Endothelial cell of umbilical vein (primary cell): Measurements from ENCODE around the gene PIEZO2. TPM values are rescaled to one million over a fixed set of nuclear protein-coding genes. Genes with fewer than 3 reads are reported as not detected.

Source experiments
- BruUV-seq: library from RNA; stranded (reverse); fragments of 400-500 nt; replicated peaks from 2 replicates; lab custom pipeline; 2021; lab: Mats Ljungman, UMichigan
- CTCF ChIA-PET: fragments of 300-600, 350-600 bp; sonication (Branson Sonifier 250); formaldehyde crosslinking; loops from one replicate; lab custom pipeline; 2021; ENCODE audit warnings: antibody characterized with exemption, inconsistent platforms; lab: Charles Lee
- POLR2A ChIA-PET: fragments of 300-600, 350-600 bp; sonication (Branson Sonifier 250); formaldehyde crosslinking; loops from one replicate; lab custom pipeline; 2021; ENCODE audit warnings: antibody characterized with exemption, inconsistent platforms; lab: Charles Lee
- DNase-seq: peaks from one replicate; pipeline ENCODE4 v3.0.0-alpha.2; 2011; ENCODE audit warnings: low read depth, low spot score
- FAIRE-seq: peaks from 2 replicates; lab custom pipeline; 2011; peaks lifted over from hg19 to GRCh38; lab: Jason Lieb, UNC
- H2AFZ ChIP-seq: 2 replicates; pipeline ENCODE4 v1.6.0; 2012; ENCODE audit warnings: low read depth, low read length, control low read depth, inconsistent platforms
- H3K27ac ChIP-seq: 2 replicates; pipeline ENCODE4 v1.5.1; 2011; ENCODE audit warnings: low read depth, mild to moderate bottlenecking, control low read depth, low read length, moderate library complexity; ENCODE audit not compliant: insufficient read depth
- H3K27me3 ChIP-seq, 2 experiments: 2 replicates each; pipeline versions ENCODE4 v1.6.0 to v1.6.1; 2011; ENCODE audit warnings: low read length in 2 of 2, mixed read lengths in 1 of 2; ENCODE audit not compliant: control insufficient read depth in 2 of 2, insufficient read depth in 2 of 2
- H3K36me3 ChIP-seq, 2 experiments: 2 replicates in 1 of 2; 3 replicates in 1 of 2; pipeline ENCODE4 v1.5.1; 2011; ENCODE audit warnings: low read length in 2 of 2, mild to moderate bottlenecking in 1 of 2, moderate library complexity in 1 of 2; ENCODE audit not compliant: control insufficient read depth in 2 of 2, insufficient read depth in 2 of 2; ENCODE audit errors: extremely low read depth in 1 of 2
- H3K4me1 ChIP-seq: 3 replicates; pipeline ENCODE4 v1.5.1; 2011; ENCODE audit warnings: mild to moderate bottlenecking, low read length; ENCODE audit not compliant: control insufficient read depth, insufficient read depth; ENCODE audit errors: extremely low read depth
- H3K4me2 ChIP-seq: 2 replicates; pipeline ENCODE4 v1.6.1; 2011; ENCODE audit warnings: low read length, control low read depth, mixed read lengths; ENCODE audit not compliant: insufficient read depth
- H3K4me3 ChIP-seq, 3 experiments: fragments of 200-600 bp in 1 of 3; sonication (generic), shearing (Covaris generic) in 1 of 3; replicated peaks in 1 of 3; 2 replicates each; pipeline ENCODE4 v1.5.1; 2011 to 2016; ENCODE audit warnings: control low read depth in 3 of 3, low read length in 3 of 3, mild to moderate bottlenecking in 2 of 3, inconsistent platforms in 1 of 3, low read depth in 1 of 3, moderate library complexity in 1 of 3; ENCODE audit not compliant: insufficient read depth in 1 of 3
- H3K79me2 ChIP-seq: 2 replicates; pipeline ENCODE4 v1.6.0; 2012; ENCODE audit warnings: low read length, inconsistent platforms; ENCODE audit not compliant: control insufficient read depth, insufficient read depth
- H3K9ac ChIP-seq: replicated peaks from 2 replicates; pipeline ENCODE3; 2011; ENCODE audit warnings: low read length, control low read depth; ENCODE audit not compliant: insufficient read depth; ENCODE audit errors: extremely low read depth
- H3K9me1 ChIP-seq: replicated peaks from 3 replicates; pipeline ENCODE4 v1.6.0; 2011; ENCODE audit warnings: mild to moderate bottlenecking, low read length; ENCODE audit not compliant: control insufficient read depth, insufficient read depth; ENCODE audit errors: extremely low read depth
- H3K9me3 ChIP-seq: replicated peaks from 2 replicates; pipeline ENCODE4 v1.5.1; 2012; ENCODE audit warnings: low read length, inconsistent platforms; ENCODE audit not compliant: control insufficient read depth, insufficient read depth
- H4K20me1 ChIP-seq: replicated peaks from 2 replicates; pipeline ENCODE3; 2011; ENCODE audit warnings: mild to moderate bottlenecking, low read length; ENCODE audit not compliant: control insufficient read depth, insufficient read depth; ENCODE audit errors: extremely low read depth
- EZH2 ChIP-seq: IDR thresholded peaks from 2 replicates; pipeline ENCODE4 v1.6.1; 2012; ENCODE audit warnings: borderline replicate concordance, low read depth, mild to moderate bottlenecking, moderate library complexity, low read length, inconsistent platforms; ENCODE audit not compliant: severe bottlenecking
- FOS ChIP-seq: IDR thresholded peaks from 2 replicates; pipeline ENCODE4 v1.6.1; 2011; ENCODE audit warnings: mild to moderate bottlenecking, low read length, moderate library complexity, borderline replicate concordance; ENCODE audit not compliant: insufficient read depth
- GATA2 ChIP-seq: IDR thresholded peaks from 2 replicates; pipeline ENCODE4 v1.7.0; 2011; ENCODE audit warnings: low read depth, mild to moderate bottlenecking, moderate library complexity, mixed read lengths, low read length; ENCODE audit not compliant: insufficient read length, insufficient read depth
- JUN ChIP-seq: IDR thresholded peaks from 2 replicates; pipeline ENCODE4 v1.6.1; 2011; ENCODE audit warnings: borderline replicate concordance, low read depth; ENCODE audit not compliant: insufficient read length, insufficient read depth
- MYC ChIP-seq: IDR thresholded peaks from one replicate; pipeline ENCODE4 v1.6.1; 2011; ENCODE audit warnings: mild to moderate bottlenecking, low read depth, low read length
- POLR2A ChIP-seq: IDR thresholded peaks from 2 replicates; pipeline ENCODE4 v1.6.1; 2012; ENCODE audit warnings: low read depth, mild to moderate bottlenecking, control low read depth, low read length
- POLR2AphosphoS5 ChIP-seq: IDR thresholded peaks from 2 replicates; pipeline ENCODE4 v1.6.1; 2012; ENCODE audit warnings: low read depth, mild to moderate bottlenecking, control low read depth, low read length, moderate library complexity; ENCODE audit not compliant: insufficient read depth
- dilution Hi-C: fragments of 300-500 bp; cut with MboI; formaldehyde crosslinking; loops from one replicate; pipeline ENCODE4 v1.15.0; 2019; ENCODE audit warnings: low sequenced_read_pairs; ENCODE audit not compliant: extremely low pct_ligation_motif_present
- intact Hi-C: fragments of 100-400 bp; cut with micrococcal nuclease; formaldehyde crosslinking; loops from one replicate; pipeline ENCODE4 v1.10.0; 2022
- polyA plus RNA-seq, 4 experiments: library from polyadenylated mRNA; depleted of rRNA in 3 of 4; stranded (reverse) in 3 of 4; unstranded in 1 of 4; fragments of >200 nt; gene quantifications; 2 replicates each; pipeline versions ENCODE4 v1.2.1 to v1.2.3, GENCODE V29; 2011 to 2012; ENCODE audit warnings: missing spikeins in 1 of 4
- total RNA-seq: library from RNA; stranded (reverse); gene quantifications from 2 replicates; pipeline ENCODE4 v1.2.3, GENCODE V29; 2021
- TF ChIP-seq, protein P1 (sequence below): IDR thresholded peaks from 2 replicates; pipeline ENCODE4 v1.6.1; 2011; ENCODE audit not compliant: insufficient read depth, insufficient read length
- TF ChIP-seq, protein P2 (sequence below), 2 donors: IDR thresholded peaks; 1 replicate in 1 of 2; 2 replicates in 1 of 2; pipeline ENCODE4 v1.5.1; 2011; ENCODE audit warnings: low read length in 2 of 2, mild to moderate bottlenecking in 2 of 2, moderate library complexity in 2 of 2, control low read depth in 1 of 2, inconsistent platforms in 1 of 2, low read depth in 1 of 2; ENCODE audit not compliant: insufficient read depth in 1 of 2; ENCODE audit errors: extremely low read depth in 1 of 2

PIEZO2 gene
- total and polyA plus RNA-seq, 2 donors (not counting 3 experiments of a cell fraction or from before 2014, with no cell fraction given), result 1.7 to 11.2 TPM

DNA sequence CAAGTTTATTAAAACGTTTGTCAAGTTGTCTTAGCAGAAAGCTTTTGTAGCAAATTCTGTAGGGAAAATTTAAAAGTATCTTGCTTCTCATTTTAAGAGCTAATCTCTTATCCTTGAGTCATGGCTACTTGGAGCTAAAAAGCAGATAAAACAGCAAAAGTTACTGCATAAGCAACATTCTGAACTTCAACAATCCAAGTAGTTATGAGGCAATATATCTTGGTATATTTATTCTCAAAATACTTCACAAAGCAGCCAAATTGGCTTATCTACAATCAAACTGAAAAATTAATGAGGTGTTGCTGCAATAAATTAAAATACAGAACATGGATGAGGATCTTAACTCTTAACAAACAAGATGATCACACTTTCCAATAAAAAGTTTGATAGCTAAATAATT is 306.5 kb downstream of the PIEZO2 start:
- Histone ChIP-seq H3K9ac (no peak overlapping the region), H3K4me2 (no peak overlapping the region), H3K9me1 (no peaks in the 10 kb centered on the region), H3K9me3 (no peaks in the 10 kb centered on the region), H3K4me1 (no peaks in the 10 kb centered on the region), H3K36me3 (no peaks in the 10 kb centered on the region), H3K27me3 (no peaks in the 10 kb centered on the region), H3K27ac (no peak overlapping the region), H3K4me3 (no peak overlapping the region), H3K79me2 (no peaks in the 10 kb centered on the region), H4K20me1 (no peaks in the 10 kb centered on the region), H2AFZ (no peak overlapping the region)
- ChIA-PET POLR2A (no interaction called here), CTCF (interaction anchor here (1.0 to 5.7 kb wide), 4 partner anchors 8 to 199 kb away, joined by 3 to 40 read pairs (median 4); no protein-coding TSS in a partner anchor)
- no peak for DNase-seq
- intact Hi-C loops, result no loop called here
- FAIRE-seq, result peak; percentile 8
- TF ChIP-seq FOS, result no peak
- TF ChIP-seq, protein P1, sequence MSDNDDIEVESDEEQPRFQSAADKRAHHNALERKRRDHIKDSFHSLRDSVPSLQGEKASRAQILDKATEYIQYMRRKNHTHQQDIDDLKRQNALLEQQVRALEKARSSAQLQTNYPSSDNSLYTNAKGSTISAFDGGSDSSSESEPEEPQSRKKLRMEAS, result no peak
- TF ChIP-seq EZH2, result no peak
- no peak for TF ChIP-seq POLR2AphosphoS5
- TF ChIP-seq MYC, result no peak
- TF ChIP-seq, protein P2, sequence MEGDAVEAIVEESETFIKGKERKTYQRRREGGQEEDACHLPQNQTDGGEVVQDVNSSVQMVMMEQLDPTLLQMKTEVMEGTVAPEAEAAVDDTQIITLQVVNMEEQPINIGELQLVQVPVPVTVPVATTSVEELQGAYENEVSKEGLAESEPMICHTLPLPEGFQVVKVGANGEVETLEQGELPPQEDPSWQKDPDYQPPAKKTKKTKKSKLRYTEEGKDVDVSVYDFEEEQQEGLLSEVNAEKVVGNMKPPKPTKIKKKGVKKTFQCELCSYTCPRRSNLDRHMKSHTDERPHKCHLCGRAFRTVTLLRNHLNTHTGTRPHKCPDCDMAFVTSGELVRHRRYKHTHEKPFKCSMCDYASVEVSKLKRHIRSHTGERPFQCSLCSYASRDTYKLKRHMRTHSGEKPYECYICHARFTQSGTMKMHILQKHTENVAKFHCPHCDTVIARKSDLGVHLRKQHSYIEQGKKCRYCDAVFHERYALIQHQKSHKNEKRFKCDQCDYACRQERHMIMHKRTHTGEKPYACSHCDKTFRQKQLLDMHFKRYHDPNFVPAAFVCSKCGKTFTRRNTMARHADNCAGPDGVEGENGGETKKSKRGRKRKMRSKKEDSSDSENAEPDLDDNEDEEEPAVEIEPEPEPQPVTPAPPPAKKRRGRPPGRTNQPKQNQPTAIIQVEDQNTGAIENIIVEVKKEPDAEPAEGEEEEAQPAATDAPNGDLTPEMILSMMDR (IDR thresholded peaks at IDR 0.05; ENCODE audit: extremely low read depth in 1 of 2, insufficient read depth in 1 of 2, low read depth in 1 of 2, low read length in 2 of 2), result no peak
- TF ChIP-seq JUN, result no peak
- TF ChIP-seq POLR2A, result no peak
- TF ChIP-seq GATA2, result no peak
- BruUV-seq, result no TSS peak
- dilution Hi-C loops, result no loop called here
